HUDEP-2 (cell line): ENCODE measurements around the gene BIK.
A peak's percentile ranks its signal among the peaks of the same experiment; 100 is the strongest.

Experiments
- DNase-seq, 76 experiments: peaks; one replicate each; lab custom pipeline; 2025; ENCODE audit not compliant: unreplicated experiment in 76 of 76; lab: John Stamatoyannopoulos, UW

Gene BIK, protein sequence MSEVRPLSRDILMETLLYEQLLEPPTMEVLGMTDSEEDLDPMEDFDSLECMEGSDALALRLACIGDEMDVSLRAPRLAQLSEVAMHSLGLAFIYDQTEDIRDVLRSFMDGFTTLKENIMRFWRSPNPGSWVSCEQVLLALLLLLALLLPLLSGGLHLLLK

DNA sequence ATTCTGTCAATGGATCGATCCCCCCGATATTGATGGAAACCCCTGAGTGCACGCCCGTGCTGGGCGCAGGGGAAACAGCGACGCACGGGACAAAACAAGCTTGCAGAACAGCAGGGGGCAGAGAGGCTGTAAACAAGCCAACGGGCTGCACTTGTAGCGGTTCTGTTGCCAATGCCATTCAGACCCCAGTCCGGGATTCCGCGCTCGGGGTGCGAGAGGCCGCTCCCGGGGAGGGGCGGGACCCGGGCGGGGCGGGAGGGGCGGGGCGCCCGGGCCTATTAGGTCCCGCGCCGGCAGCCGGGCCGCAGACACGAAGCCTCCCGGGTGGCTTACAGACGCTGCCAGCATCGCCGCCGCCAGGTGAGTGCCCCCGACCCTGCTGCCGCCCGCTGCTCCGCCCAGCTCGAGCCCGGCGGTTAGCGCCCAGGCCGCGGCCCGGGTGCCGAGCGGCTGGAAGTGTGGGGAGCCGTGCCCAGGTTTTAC lies at the start of gene BIK:
TSS of gene BIK (plus strand) at position 307 of the 483 bp plus-strand sequence. CDS start 13,273 bp downstream, outside the sequence.
- DNase-seq: peak in 69 of 76 experiments; percentile 24 to 82 (median 65)

DNA sequence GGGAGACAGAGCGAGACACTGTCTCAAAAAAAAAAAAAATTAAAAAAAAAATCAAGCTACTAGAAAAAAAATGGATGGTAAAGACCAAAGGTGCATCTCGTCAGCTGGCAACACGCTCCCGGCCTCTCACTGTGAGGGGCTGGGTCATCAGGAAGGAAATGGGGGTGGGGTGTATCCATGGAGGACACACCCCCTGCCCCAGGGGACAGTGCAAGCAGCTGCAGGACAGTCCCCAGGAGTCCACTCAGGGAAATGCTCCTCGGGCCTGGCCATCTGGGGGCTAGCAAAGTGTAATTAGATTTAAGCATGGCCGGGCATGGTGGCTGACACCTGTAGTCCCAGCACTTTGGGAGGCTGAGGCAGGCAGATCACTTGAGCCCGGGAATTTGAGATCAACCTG lies 44.4 kb upstream of the BIK start:
- DNase-seq: no peak

DNA sequence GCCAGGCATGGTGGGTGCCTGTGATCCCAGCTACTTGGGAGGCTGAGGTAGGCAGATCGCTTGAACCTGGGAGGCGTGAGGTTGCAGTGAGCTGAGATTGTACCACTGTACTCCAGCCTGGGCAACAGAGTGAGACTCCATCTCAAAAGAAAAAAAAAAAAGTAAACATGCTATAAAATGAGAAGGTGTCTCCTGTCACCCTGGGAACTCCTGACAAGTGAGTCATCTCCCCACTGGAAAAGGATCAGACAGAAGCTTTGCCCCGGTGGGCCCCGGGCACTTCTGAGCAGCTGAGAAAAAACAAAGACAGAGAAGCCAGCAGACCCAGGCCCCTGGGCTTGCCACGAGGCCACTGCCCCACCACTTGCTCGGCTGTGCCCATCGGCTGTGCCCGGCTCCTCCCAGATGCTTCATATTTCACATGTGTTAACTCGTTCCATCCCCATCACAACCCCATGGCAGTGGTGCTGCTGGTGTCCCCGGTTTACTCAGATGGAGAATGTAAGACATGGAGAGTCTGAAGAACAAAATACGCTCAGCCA lies 43.6 kb upstream of the BIK start:
- no peak for DNase-seq

DNA sequence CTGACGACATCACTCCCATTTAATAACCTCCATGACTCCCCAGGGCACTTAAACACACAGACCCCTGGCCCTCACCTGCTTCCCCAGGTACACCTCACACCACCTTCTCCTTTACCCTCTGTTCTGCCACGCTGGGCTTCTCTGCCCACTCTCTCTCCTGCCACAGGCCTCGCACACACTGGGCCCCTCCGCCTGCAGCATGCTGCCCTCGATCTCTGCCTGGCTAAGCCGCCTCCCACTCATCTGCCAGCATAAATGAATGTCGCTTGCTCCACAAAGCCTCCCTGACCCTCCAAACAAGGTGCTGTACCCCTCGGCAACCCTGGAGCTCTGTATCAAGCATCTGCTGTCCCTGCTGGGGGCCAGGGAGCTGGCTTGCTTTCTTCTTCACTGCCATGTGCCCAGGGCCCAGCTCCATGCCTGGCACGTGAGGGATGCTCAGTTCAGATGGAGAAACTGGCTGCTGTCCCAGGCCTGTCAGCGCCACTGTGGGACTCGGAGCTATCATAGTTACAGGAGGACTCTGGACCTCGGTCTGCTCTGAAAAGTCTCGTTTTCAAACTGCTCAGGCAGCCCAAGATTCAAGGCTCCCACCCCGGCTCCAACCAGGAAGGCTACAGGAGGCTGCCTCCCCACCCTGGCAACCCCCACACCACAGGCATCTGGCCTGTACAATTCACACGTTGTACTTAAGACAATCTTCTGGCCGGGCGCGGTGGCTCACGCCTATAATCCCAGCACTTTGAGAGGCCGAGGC lies 33.3 kb upstream of the BIK start:
- DNase-seq: no peak

DNA sequence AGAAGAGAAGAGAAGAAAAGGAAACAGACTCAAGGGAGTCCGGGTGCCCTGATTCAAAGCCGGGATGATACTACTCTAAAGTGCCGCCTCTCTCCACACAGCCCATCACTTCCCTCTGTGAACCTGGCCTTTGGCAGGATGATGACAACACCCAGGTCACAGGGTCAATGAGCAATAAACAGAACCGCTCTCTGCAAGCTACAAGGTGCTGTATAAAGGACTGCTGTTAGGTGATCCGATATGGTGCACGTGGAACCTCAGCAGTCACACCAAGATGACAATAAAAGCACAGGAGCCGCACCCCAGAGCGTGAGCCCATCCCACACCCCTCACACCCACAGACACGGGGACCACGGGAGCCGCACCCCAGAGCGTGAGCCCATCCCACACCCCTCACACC lies 32.0 kb upstream of the BIK start:
- no peak for DNase-seq

DNA sequence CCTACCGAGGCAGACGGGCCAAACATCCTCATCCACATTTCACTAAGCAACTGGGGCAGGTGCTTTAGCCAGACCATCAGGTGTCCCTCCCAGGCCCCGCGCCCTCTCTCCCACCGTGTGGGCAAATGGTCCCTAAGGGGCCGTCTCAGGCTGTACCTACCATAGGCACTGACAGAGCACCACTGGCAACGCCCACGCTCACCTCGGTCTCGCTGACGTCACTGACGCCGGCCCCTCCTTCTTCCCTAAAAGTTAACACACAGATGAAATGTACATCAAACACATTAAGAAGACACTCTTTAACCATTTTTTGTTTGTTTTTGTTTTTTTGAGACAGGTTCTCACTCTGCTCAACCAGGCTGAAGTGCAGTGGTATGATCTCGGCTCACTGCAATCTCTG lies 30.8 kb upstream of the BIK start:
- DNase-seq: no peak

DNA sequence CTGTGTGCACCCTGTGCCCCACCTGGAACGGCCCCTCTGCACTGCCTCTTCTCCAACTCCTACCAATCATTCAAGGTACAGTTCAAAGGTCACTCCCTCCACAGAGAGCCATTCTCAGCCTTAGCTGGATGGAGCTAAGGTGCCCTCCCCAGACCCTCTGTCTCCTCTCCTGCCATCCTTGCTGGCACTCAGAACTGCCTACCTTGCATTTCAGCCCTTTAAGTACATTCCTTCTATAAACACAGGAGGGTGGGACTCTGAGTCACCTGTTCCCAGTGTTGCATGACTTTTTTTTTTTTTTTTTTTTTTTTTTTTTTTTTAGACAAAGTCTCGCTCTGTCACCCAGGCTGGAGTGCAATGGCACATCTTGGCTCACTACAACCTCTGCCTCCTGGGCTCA lies 29.9 kb upstream of the BIK start:
- no peak for DNase-seq

DNA sequence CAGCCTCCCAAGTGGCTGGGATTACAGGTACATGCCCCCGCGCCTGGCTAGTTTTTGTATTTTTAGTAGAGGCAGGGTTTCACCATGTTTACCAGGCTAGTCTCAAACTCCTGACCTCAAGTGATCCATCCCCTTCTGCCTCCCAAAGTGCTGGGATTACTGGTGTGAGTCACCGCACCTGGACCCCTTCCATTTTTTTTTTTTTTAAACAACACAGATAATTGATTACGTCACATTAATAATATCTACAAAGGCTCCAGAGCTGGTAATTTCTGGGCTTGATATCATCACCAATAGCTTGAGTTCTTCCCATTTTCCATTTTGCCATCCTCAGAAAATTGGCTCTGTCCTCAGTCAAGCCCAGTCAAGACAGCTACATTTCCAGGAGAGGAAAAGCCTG lies 28.6 kb upstream of the BIK start:
- no peak for DNase-seq

DNA sequence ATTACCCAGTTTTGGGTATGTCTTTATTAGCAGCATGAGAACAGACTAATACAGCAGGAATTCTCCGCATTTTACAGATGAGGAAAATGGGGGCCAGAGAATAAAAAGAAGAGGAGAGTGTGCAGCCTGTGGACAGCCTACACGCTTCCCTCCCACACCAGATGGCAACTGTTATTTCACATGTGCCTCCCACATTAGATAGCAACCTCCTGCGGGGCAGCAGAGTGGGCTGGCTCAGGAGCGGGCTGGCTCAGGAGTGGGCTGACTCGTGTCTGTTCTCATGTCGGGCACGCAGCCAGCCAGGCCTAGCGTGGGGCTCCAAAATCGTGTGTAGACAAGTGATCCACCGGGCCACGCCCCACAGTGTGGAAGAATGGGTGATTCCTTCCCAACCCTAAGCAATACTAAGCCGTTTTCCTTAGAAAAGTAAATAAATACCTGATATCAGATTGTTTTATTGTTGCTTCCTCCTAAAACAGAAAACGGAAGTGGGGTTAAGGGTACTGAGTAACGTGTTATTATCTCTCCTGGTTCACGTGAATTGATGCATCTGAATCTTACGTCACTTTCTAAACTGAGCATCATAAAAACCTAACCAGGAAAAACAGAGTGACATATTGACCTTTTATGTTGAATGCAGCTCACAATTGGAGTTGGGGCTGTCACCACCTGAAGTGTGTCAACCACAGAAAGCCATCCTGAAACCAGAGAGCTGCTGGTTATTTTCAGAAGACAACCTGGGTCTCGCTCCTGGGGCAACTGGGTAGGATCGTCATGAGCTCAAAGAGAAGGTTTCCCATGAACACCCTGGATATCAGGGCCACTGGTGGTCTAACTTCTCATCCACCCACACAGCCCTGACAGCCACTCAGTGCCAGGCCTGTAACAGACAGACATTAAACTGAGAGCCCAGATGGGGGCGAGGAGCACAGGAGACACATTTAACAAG lies 24.6 kb upstream of the BIK start:
- DNase-seq: no peak

DNA sequence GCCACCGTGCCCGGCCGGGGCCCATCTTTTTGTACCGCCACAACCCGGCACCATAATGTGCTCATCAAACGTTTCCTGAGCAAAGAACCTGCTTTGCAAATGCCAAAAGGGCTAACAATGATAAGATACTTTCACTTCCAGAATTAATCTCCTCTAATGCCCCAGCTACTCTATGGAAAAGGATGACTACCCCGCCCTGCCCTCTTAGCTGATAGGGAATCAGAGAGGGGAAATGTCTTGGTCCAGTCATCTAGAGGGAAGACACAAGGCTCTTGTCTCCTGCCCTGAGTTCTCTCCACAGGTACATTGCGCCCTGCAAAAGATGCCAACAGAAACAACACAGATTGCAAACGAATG lies 21.9 kb upstream of the BIK start:
- no peak for DNase-seq

DNA sequence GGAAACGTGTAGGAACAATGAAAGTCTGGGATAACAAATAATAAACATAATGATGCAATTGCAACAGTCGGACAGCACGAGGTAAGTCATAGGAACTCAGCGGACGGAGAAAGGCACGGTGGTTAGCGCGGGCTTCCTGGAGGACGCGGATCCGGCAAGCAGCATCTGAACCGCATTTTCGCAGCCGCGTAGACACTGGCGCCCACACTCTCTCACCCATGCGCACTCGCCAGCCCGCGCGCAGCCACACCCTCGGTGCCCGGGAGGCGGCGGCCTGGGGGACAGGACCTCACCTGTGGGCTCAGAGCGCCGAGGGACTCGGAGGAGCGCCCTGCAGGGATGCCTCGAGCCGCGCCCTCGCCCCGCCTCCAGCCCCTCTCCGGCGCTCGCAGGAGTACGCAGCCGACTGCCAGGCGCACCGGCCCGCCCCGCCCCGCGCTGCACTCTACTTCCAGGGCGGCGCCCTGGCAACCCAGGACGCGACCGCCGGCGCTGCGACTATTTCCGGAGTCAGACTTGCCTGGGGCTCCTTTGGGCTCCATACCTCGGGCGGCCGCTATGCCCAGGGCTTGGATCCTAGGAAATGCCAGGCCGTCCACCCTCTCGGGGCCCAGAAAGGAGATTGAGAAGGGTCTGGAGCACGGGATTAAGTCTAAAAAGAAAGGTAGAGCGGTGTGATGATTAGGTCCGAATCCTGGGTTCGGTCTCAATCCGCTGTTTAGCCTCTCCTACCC lies 21.4 kb upstream of the BIK start, which contains the start of gene TTLL1:
TSS of gene TTLL1 (minus strand) at position 408 of the 734 bp plus-strand sequence. CDS start 13,805 bp downstream, outside the sequence.
- peak in 75 of 76 experiments; percentile 17 to 92 (median 83) for DNase-seq

DNA sequence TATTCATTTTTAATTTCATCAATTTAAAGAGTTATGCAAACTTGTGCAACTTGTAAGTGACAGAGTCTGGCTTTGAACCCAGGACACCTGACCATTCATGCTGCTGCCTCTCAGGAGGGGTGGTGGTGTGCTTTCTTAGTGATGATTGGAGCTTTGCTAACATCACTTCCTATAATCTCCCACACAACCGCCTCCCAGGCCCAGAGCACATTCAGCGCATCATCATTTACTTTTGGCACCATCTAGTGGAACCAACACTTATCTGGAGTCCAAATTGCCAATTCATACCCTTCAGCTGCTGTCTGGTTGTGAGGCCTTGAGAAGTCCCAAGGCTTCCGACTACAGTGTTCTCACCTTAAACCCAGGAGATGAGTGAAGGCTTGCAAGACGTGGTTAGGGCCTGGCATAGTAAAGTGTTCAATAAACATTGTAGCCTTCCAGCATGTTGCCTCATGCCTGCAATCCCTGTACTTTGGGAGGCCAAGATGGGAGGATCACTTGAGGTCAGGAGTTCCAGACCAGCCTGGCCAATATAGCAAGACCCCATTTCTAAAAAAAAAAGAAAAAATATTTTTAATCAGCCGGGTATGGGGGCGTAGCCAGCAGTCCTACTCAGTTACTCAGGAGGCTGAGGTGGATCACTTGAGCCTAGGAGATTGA lies 20.3 kb upstream of the BIK start:
- DNase-seq: peak in 73 of 76 experiments; percentile 19 to 92 (median 73)

DNA sequence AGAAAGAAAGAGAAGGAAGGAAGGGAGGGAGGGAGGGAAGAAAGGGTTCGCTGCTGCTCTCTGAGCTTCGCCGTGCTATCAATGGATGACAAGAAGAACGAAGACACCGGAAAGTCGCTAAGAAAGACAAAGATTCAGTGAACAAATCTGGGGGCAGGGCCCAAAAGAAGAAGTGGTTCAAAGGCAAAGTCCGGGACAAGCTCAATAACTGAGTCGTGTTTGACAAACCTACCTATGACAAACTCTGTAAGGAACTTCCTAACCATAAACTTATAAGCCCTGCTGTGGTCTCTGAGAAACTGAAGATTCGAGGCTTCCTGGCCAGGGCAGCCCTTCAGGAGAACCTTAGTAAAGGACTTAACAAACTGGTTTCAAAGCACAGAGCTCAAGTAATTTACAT lies 18.5 kb upstream of the BIK start:
- no peak for DNase-seq

DNA sequence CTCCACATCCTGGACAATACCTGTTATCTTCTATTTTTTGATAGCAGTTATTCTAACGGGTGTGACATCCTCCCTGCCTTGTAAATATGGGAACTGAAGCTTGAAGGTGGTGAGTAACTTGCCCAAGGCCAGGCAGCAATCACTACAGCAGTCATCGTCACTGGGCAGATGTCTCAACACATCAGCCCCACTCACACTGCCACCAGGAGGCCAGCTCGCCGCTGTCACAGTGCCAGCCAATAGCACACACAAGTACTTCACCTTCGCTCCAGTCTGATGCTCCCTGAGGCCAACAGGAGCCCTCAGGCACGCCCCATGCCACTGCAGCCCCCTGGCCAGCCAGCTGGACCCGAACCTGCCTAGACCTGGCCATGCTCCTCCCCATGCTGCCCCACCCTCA lies 16.5 kb upstream of the BIK start:
- DNase-seq: peak in 38 of 76 experiments; percentile 4 to 51 (median 22)

DNA sequence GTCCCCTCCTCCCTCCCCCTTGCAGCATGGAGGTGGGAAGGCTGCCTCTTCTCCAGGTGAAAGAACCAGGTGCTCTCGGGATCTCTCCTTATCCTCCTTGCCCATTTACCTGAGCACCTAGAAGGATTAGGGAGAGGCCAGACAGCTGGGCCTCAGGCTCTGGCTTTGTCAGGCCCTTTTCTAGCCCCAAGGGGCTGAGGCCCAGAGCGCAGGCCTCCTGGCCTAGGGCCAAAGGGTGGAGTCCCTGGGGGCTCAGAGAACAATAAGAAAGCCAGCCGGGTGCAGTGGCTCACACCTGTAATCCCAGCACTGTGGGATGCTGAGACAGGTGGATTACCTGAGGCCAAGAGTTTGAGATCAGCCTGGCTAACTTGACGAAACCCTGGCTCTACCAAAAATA lies 16.0 kb upstream of the BIK start:
- no peak for DNase-seq

DNA sequence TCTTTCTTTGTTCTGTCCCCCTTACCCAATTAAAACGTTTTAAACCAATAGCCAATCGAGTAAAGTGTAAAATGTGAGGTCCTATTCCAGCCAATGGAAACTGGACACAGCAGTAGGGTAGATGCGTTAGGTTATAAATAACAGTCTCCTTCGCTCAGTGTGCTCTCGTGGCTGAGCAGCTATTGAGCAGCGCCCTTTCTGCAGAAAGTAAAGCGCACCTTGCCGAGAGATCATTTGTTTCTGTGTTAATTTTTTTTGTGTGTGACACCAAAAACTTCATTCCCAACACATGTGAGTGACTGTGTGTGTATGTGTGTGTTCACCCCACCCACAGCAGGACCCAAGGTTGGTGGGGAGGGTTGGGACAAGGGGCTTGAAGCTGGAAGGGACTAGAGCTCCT lies 14.1 kb upstream of the BIK start:
- no peak for DNase-seq

DNA sequence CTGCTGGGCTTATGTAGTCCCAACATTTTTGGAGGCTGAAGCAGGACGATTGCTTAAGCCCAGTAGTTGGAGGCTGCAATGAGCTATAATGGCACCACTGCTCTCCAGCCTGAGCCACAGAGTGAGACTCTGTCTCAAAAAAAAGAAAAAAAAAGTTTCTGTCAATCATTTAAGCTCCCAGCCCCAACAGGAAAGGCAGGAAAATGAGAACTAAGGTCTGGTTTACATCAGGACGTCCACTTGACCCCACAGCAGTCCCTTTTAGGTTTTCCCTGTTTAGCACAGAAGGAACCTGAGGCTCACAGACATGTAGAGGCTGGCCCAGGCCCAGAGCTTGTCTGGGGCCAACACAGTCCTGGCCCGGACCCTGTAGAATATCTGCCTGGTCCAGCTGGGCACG lies 12.2 kb upstream of the BIK start:
- no peak for DNase-seq

DNA sequence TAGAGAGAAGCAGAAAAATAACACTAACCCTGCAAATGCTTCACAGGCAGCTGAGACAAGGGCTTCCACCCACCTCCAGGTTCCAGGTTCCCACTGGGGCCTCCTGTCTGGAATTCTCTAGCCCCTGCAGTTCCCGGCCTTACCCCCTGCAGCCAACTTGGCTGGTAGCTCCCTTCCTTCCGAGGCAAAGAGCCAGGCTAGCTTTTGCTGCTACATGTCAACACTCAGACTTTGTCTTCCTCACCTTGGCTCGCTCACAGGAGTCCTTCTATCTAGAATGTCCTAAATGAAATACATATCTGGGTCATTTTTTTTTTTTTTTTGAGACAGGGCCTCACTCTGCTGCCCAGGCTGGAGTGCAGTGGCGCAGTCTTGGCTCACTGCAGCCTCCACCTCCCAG lies 11.5 kb upstream of the BIK start:
- no peak for DNase-seq

DNA sequence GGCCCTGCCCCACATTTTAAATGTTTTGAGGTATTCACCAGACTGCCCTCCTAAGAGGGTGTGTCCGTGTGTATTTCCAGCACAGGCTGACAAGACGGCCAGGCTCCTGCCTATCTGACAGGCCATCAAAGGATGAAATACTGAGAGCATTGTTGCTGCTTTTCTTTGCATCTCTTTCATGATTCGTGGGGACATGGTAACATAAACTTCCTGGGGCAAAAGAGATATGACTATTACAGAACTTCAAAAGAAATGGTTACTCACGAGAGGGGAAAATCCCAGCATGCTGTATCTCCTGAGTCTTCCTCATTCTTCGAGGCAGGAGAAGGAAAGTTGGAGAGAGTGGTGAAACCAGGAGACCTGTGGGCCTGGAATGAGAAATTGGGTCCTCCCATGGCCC lies 10.3 kb upstream of the BIK start:
- DNase-seq: peak in 3 of 76 experiments; percentile 9 to 21 (median 17)

DNA sequence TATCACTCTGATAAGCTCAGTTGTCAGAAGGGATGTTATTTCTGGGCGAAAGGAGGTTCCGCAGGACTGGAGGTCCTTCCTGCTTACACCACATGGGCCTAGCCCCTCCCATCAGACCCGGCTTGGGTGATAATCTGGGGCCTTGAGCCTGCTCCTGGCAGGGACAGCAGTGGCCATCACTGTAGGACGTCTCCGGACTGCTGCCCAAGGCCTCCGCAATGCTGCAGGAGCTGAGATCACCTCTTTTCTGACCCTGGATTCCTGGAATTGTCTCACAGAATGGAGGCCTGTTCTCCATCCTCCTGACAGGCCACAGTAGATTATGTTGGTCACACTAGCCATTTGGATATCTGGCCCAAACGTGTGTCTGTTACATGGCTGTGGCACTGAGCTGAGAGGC lies 9.2 kb upstream of the BIK start:
- DNase-seq: no peak
